Karpas-422 (cell line): Measurements from ENCODE around the gene CXCL1. TPM values are rescaled to one million over a fixed set of nuclear protein-coding genes. Genes with fewer than 3 reads are reported as not detected.

Experiments
- DNase-seq: peaks from one replicate; pipeline ENCODE4 v3.0.0-alpha.2; 2015
- H2AFZ ChIP-seq: fragments of 200-600 bp; sonication (generic); 2 replicates; pipeline ENCODE4 v1.6.1; 2014; ENCODE audit warnings: antibody characterized with exemption, low read length, mixed read lengths
- H3K27ac ChIP-seq: fragments of 200-600 bp; sonication (generic); 2 replicates; pipeline ENCODE4 v1.5.1; 2014; ENCODE audit warnings: mild to moderate bottlenecking, low read length, moderate library complexity
- H3K27me3 ChIP-seq: fragments of 200-600 bp; sonication (generic); 2 replicates; pipeline ENCODE4 v1.6.1; 2014; ENCODE audit warnings: low read length, mixed read lengths
- H3K36me3 ChIP-seq: fragments of 200-600 bp; sonication (generic); 2 replicates; pipeline ENCODE4 v1.6.1; 2014; ENCODE audit warnings: low read length, mixed read lengths; ENCODE audit not compliant: insufficient read depth
- H3K4me1 ChIP-seq: fragments of 200-600 bp; sonication (generic); 2 replicates; pipeline ENCODE4 v1.6.1; 2014; ENCODE audit warnings: mild to moderate bottlenecking, low read length, mixed read lengths
- H3K4me2 ChIP-seq: fragments of 200-600 bp; sonication (generic); 2 replicates; pipeline ENCODE4 v1.6.1; 2014; ENCODE audit warnings: low read length, low read depth, mild to moderate bottlenecking; ENCODE audit not compliant: poor library complexity, severe bottlenecking
- H3K4me3 ChIP-seq: fragments of 200-600 bp; sonication (generic); 2 replicates; pipeline ENCODE4 v1.5.1; 2014; ENCODE audit warnings: mild to moderate bottlenecking, antibody characterized with exemption, low read length, mixed read lengths
- H3K79me2 ChIP-seq: fragments of 200-600 bp; sonication (generic); 2 replicates; pipeline ENCODE4 v1.6.1; 2014; ENCODE audit warnings: mild to moderate bottlenecking, low read length, mixed read lengths
- H3K9ac ChIP-seq: fragments of 200-600 bp; sonication (generic); 2 replicates; pipeline ENCODE4 v1.6.0; 2014; ENCODE audit warnings: low read length
- H3K9me2 ChIP-seq: fragments of 200-600 bp; sonication (generic), shearing (Covaris generic); replicated peaks from 2 replicates; pipeline ENCODE4 v1.6.0; 2014; ENCODE audit warnings: mild to moderate bottlenecking, low read length, moderate library complexity; ENCODE audit not compliant: insufficient read depth
- H3K9me3 ChIP-seq: fragments of 300-700, 200-600 bp; sonication (generic); 2 replicates; pipeline ENCODE4 v1.6.1; 2014; ENCODE audit warnings: low read length, mixed read lengths
- H4K20me1 ChIP-seq: fragments of 200-600 bp; sonication (generic); 2 replicates; pipeline ENCODE4 v1.6.1; 2014; ENCODE audit warnings: mild to moderate bottlenecking, antibody characterized with exemption, low read length, low read depth; ENCODE audit not compliant: insufficient read depth
- total RNA-seq: library from RNA; depleted of rRNA; stranded (reverse); fragments of >200 nt; shearing (Covaris generic); gene quantifications from 2 replicates; pipeline ENCODE4 v1.2.3, GENCODE V29; 2014; ENCODE audit warnings: low replicate concordance

CXCL1 gene
- total RNA-seq, 1 experiment from 2014 or later, result not detected

DNA sequence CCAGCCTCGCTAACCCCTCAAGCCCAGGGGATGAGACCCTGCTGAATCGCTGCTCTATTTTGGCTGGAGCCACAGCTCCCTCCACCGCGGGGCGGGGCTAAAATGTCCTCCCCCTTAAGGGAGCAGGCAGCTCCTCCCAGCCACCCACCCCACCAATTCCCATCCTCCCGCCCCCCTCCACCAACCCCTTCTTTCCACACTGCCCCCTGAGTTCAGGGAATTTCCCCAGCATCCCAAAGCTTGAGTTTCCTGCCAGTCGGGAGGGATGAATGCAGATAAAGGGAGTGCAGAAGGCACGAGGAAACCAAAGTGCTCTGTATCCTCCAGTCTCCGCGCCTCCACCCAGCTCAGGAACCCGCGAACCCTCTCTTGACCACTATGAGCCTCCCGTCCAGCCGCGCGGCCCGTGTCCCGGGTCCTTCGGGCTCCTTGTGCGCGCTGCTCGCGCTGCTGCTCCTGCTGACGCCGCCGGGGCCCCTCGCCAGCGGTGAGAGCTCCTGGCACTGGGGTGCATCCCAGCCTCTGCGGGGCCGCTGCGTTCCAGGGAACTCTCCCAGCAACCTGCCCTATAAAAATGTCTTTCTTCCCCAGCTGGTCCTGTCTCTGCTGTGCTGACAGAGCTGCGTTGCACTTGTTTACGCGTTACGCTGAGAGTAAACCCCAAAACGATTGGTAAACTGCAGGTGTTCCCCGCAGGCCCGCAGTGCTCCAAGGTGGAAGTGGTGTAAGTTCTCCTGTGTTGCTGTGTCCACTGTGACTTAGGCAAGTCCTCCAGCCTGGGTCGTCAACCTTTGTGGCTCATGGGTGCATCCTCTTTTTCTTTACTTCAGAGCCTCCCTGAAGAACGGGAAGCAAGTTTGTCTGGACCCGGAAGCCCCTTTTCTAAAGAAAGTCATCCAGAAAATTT lies 32.6 kb upstream of the CXCL1 start, which contains the start of gene CXCL6:
CXCL6 (plus strand) TSS at position 306 of the 907 bp plus-strand sequence; CDS start at position 379, 73 bp downstream.
- Histone ChIP-seq H3K4me3 (no peak within 1 kb of the TSS), H3K9me3 (no peaks in the 10 kb centered on the region), H2AFZ (no peak within 1 kb of the TSS), H3K27me3 (no peaks in the 10 kb centered on the region), H3K36me3 (no peaks in the 10 kb centered on the region), H3K4me1 (no peaks in the 10 kb centered on the region), H3K79me2 (no peaks in the 10 kb centered on the region), H3K9me2 (no peaks in the 10 kb centered on the region), H3K27ac (no peak within 1 kb of the TSS), H3K4me2 (no peak within 1 kb of the TSS), H4K20me1 (no peaks in the 10 kb centered on the region), H3K9ac (no peak within 1 kb of the TSS)
- no peak for DNase-seq

DNA sequence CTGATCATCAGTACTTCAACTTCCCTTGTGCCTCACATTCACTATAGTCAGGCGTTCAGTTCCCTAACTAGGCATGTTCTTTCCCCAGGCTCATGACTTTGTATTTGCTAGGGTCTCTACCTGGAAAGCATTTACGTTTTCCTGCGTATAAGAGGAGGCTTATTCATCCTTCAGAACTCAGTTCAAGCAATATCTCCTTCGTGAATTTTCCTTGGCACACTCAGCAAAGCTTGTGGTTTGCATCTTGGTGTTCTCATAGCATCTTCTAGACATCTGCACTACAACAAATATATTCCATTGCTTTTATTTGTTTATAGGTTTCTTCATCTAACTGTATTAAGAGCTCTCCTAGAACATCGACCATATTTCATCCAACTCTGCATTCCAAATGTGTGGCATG lies 30.1 kb upstream of the CXCL1 start:
- no peaks in the 10 kb centered on the region for H3K27me3 ChIP-seq
- DNase-seq, result no peak
- H4K20me1 ChIP-seq, result no peaks in the 10 kb centered on the region
- no peak overlapping the region for H3K9ac ChIP-seq
- no peaks in the 10 kb centered on the region for H3K79me2 ChIP-seq
- no peak overlapping the region for H3K4me2 ChIP-seq
- no peaks in the 10 kb centered on the region for H3K4me1 ChIP-seq
- H3K36me3 ChIP-seq, result no peaks in the 10 kb centered on the region
- no peaks in the 10 kb centered on the region for H3K9me3 ChIP-seq
- H2AFZ ChIP-seq, result no peak overlapping the region
- H3K27ac ChIP-seq, result no peak overlapping the region
- H3K4me3 ChIP-seq, result no peak overlapping the region
- no peaks in the 10 kb centered on the region for H3K9me2 ChIP-seq

DNA sequence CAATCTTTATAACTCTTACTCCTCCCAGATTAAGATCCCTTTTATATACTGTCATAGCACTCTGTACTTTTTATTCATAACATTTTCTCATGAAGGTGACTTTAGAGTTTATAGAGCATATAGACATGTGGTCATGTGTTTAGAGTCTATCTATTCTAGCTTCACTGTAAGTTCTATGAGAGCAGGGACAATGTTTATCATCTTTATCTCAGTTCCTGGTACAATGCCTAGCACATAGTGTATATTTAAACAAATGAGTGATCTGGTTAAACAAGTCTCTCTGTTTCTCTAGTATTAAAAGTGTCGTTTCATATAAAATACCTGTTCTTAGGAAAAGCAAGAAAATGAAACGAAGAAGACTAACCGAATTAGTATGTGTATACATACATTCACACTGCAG lies 29.5 kb upstream of the CXCL1 start:
- DNase-seq, result no peak

DNA sequence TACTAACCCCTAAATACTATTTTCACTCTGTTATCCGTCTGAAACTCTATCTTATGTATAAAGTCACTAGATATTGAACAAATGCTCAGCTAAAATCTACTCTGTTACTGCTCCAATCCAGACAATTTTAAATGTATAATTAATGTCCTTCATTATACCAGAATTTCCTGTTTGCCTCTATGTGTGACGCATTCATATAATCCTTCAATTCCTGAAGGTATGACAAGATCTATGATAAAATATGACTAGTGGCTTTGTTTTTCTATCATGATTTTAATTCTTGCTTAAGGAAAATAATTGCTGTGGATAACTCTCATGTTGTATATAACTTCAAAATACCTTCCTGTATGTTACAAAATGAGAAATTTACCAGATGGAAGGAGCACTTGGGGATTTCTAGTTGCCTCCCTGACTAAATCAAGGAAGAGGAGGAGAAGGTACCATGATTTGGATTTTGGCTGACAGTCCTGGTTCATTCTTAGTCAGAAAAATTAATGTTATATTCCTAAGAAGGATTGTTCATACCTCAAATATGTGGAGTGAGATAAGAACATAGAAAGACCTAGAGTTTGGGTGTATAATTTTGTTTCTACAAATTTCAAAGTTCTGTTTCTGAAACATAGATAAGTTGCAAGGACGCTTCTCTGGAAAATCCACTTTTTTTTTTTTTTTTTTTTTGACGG lies 27.8 kb upstream of the CXCL1 start:
- H3K36me3 ChIP-seq, result no peaks in the 10 kb centered on the region
- H3K4me1 ChIP-seq, result no peaks in the 10 kb centered on the region
- no peaks in the 10 kb centered on the region for H3K9me3 ChIP-seq
- H3K27ac ChIP-seq, result no peak overlapping the region
- no peaks in the 10 kb centered on the region for H3K27me3 ChIP-seq
- H4K20me1 ChIP-seq, result no peaks in the 10 kb centered on the region
- H3K79me2 ChIP-seq, result no peaks in the 10 kb centered on the region
- no peaks in the 10 kb centered on the region for H3K9me2 ChIP-seq
- no peak overlapping the region for H3K9ac ChIP-seq
- H2AFZ ChIP-seq, result no peak overlapping the region
- no peak overlapping the region for H3K4me2 ChIP-seq
- DNase-seq, result no peak
- no peak overlapping the region for H3K4me3 ChIP-seq

More for the DNA sequence above, 29.5 kb upstream of the CXCL1 start:
- H3K79me2 ChIP-seq, result no peaks in the 10 kb centered on the region
- no peaks in the 10 kb centered on the region for H3K27me3 ChIP-seq
- no peak overlapping the region for H3K4me2 ChIP-seq
- no peak overlapping the region for H3K9ac ChIP-seq
- no peaks in the 10 kb centered on the region for H3K9me3 ChIP-seq
- no peak overlapping the region for H3K27ac ChIP-seq
- H4K20me1 ChIP-seq, result no peaks in the 10 kb centered on the region
- no peak overlapping the region for H3K4me3 ChIP-seq
- H3K36me3 ChIP-seq, result no peaks in the 10 kb centered on the region
- no peak overlapping the region for H2AFZ ChIP-seq
- H3K4me1 ChIP-seq, result no peaks in the 10 kb centered on the region
- H3K9me2 ChIP-seq, result no peaks in the 10 kb centered on the region

DNA sequence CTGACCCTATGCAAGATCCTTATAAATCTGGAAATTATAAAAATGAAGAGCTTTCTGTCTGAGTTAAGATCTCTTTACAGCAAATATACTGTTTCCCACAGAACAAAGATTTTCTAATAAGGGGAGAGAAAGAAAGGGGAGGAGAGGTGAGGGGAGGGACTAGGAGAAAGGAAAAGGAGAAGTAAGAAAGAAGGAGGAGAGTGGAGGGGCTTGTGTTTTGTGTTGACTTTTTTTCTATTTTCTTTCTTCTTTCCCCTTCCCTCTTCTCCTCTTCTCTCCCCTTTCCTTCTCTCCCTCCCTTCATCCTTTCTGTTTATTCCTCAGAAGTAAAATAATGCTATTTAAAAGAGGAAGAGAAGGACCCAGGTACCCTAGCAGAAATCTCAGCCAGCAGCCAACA lies 26.5 kb upstream of the CXCL1 start:
- Histone ChIP-seq H3K4me3 (no peak overlapping the region), H3K9me2 (no peaks in the 10 kb centered on the region), H3K4me2 (no peak overlapping the region), H3K27me3 (no peaks in the 10 kb centered on the region), H3K79me2 (no peaks in the 10 kb centered on the region), H2AFZ (no peak overlapping the region), H3K36me3 (no peaks in the 10 kb centered on the region), H3K9ac (no peak overlapping the region), H3K9me3 (no peaks in the 10 kb centered on the region), H4K20me1 (no peaks in the 10 kb centered on the region), H3K4me1 (no peaks in the 10 kb centered on the region), H3K27ac (no peak overlapping the region)
- no peak for DNase-seq

DNA sequence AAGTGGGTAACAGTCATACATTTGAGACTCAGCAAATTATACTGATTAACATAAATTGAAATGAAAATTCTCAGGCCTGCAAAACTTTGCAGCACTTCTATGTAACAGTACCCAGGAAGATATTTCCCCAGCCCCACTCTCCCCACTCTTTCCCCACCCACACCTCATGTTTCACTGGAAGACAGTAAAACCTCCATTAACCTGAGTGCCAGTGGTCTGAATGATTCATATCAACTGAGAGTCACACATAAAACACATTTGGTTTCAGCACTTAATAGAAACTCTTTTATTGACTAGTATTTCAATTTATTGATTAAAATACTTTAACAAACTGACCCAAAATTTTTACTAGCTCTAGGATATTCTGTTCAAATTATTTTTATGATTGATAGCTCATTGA lies 25.8 kb upstream of the CXCL1 start:
- no peak overlapping the region for H2AFZ ChIP-seq
- H3K36me3 ChIP-seq, result no peaks in the 10 kb centered on the region
- DNase-seq, result no peak
- H3K4me3 ChIP-seq, result no peak overlapping the region
- H3K9me2 ChIP-seq, result no peaks in the 10 kb centered on the region
- no peaks in the 10 kb centered on the region for H3K27me3 ChIP-seq
- no peaks in the 10 kb centered on the region for H3K4me1 ChIP-seq
- no peak overlapping the region for H3K27ac ChIP-seq
- no peak overlapping the region for H3K9ac ChIP-seq
- no peaks in the 10 kb centered on the region for H3K9me3 ChIP-seq
- H3K79me2 ChIP-seq, result no peaks in the 10 kb centered on the region
- H3K4me2 ChIP-seq, result no peak overlapping the region
- no peaks in the 10 kb centered on the region for H4K20me1 ChIP-seq

DNA sequence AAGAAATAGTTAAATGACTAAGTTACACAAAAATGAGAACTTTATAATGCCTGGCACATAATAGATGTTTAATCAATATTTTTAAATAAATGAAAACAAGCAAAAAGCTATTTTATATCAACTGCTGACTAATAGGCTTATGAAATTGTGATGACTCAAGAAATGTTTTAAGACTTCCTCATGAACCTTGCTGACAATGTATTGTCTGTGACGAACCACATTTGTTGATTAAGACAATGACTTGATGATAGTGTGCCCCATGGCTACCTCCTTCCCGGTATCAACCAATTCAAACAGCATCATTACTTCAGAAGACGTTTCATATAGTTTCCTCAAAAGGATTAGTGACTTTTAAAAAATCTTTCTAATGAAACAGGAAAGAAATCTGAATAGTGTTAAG lies 24.8 kb upstream of the CXCL1 start:
- H3K9me3 ChIP-seq, result no peaks in the 10 kb centered on the region
- H3K36me3 ChIP-seq, result no peaks in the 10 kb centered on the region
- no peaks in the 10 kb centered on the region for H3K9me2 ChIP-seq
- H3K4me3 ChIP-seq, result no peak overlapping the region
- no peak overlapping the region for H3K9ac ChIP-seq
- H3K27ac ChIP-seq, result no peak overlapping the region
- no peaks in the 10 kb centered on the region for H4K20me1 ChIP-seq
- no peak overlapping the region for H3K4me2 ChIP-seq
- H3K27me3 ChIP-seq, result no peaks in the 10 kb centered on the region
- no peak overlapping the region for H2AFZ ChIP-seq
- no peak for DNase-seq
- H3K4me1 ChIP-seq, result no peaks in the 10 kb centered on the region
- no peaks in the 10 kb centered on the region for H3K79me2 ChIP-seq

DNA sequence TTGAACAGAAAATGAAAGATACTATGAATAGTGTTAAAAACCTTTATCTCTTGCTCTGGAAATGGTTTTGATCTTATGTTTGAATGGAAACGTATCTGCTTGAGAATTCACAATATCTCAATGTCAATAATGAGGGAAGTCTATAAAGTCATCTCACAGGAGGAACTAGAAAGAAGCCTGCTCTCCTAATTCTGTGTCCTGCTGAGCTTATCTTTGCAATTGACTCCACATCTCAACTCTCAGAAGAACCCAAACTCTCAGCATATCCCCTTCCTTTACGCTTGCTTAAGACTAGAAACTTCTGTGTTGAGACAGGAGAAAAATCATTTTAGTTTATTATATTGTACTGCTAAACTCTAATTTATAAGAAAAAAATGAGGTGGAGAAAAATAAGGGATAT lies 24.4 kb upstream of the CXCL1 start:
- Histone ChIP-seq H3K36me3 (no peaks in the 10 kb centered on the region), H3K27me3 (no peaks in the 10 kb centered on the region), H3K4me1 (no peaks in the 10 kb centered on the region), H3K4me3 (no peak overlapping the region), H3K9ac (no peak overlapping the region), H2AFZ (no peak overlapping the region), H3K9me2 (no peaks in the 10 kb centered on the region), H3K27ac (no peak overlapping the region), H3K4me2 (no peak overlapping the region), H4K20me1 (no peaks in the 10 kb centered on the region), H3K79me2 (no peaks in the 10 kb centered on the region), H3K9me3 (no peaks in the 10 kb centered on the region)
- no peak for DNase-seq
